PFSK-1 (cell line): ENCODE results near the gene ARHGEF37.

Experiments
- FOXP2 ChIP-seq: optimal IDR thresholded peaks from 2 replicates; pipeline ENCODE3; 2011; ENCODE audit warnings: borderline replicate concordance, control low read depth, inconsistent platforms; ENCODE audit not compliant: insufficient read depth; ENCODE audit errors: extremely low read length, extremely low read depth
- POLR2AphosphoS5 ChIP-seq: IDR thresholded peaks from 2 replicates; pipeline ENCODE4 v1.6.1; 2012; ENCODE audit warnings: low read depth, mild to moderate bottlenecking, control low read depth, low read length, moderate library complexity
- SIN3A ChIP-seq: IDR thresholded peaks from 2 replicates; pipeline ENCODE4 v1.6.1; 2012; ENCODE audit warnings: mild to moderate bottlenecking, low read length, moderate library complexity, borderline replicate concordance; ENCODE audit not compliant: insufficient read depth
- TAF1 ChIP-seq: IDR thresholded peaks from 2 replicates; pipeline ENCODE4 v1.6.1; 2012; ENCODE audit warnings: low read length, control low read depth, borderline replicate concordance; ENCODE audit not compliant: insufficient read depth
- TF ChIP-seq, protein P1 (sequence below), 2 experiments: IDR thresholded peaks; 2 replicates each; pipeline versions ENCODE4 v1.6.1 to v1.8.0; 2011 to 2012; ENCODE audit warnings: low read depth in 2 of 2, low read length in 2 of 2, control low read depth in 1 of 2, inconsistent platforms in 1 of 2, mild to moderate bottlenecking in 1 of 2, moderate library complexity in 1 of 2; ENCODE audit not compliant: insufficient read depth in 1 of 2

ARHGEF37 gene

DNA sequence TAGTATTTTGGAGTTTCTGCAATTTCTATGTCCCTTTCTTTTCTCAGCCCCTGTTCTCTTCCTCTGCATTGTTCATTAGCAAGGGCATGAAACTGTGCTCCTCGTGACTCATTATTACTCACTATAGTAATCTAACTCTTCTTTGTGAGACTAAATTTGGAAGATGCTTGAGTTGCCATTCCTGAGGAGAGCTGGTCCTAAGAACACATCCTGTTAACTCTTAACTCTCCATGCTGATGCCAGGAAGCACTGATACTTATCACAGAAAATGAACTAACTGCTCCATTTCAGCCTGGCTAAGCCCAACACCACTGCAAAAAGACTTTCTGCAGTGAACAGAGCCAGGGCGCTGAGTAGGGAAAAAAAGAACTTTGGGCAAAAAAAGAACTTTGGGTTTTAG, 19.4 kb upstream of the ARHGEF37 start:
- TF ChIP-seq, protein P1, sequence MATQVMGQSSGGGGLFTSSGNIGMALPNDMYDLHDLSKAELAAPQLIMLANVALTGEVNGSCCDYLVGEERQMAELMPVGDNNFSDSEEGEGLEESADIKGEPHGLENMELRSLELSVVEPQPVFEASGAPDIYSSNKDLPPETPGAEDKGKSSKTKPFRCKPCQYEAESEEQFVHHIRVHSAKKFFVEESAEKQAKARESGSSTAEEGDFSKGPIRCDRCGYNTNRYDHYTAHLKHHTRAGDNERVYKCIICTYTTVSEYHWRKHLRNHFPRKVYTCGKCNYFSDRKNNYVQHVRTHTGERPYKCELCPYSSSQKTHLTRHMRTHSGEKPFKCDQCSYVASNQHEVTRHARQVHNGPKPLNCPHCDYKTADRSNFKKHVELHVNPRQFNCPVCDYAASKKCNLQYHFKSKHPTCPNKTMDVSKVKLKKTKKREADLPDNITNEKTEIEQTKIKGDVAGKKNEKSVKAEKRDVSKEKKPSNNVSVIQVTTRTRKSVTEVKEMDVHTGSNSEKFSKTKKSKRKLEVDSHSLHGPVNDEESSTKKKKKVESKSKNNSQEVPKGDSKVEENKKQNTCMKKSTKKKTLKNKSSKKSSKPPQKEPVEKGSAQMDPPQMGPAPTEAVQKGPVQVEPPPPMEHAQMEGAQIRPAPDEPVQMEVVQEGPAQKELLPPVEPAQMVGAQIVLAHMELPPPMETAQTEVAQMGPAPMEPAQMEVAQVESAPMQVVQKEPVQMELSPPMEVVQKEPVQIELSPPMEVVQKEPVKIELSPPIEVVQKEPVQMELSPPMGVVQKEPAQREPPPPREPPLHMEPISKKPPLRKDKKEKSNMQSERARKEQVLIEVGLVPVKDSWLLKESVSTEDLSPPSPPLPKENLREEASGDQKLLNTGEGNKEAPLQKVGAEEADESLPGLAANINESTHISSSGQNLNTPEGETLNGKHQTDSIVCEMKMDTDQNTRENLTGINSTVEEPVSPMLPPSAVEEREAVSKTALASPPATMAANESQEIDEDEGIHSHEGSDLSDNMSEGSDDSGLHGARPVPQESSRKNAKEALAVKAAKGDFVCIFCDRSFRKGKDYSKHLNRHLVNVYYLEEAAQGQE (IDR thresholded peaks at IDR 0.05; ENCODE audit: insufficient read depth in 1 of 2, low read depth in 2 of 2, low read length in 2 of 2): 0 out of 4 replicates have a peak, but pooled peaks of 1 of the 2 experiments have one; percentile 50
- peak; percentile 68; the same call in 1 of the 2 replicates for TF ChIP-seq TAF1
- TF ChIP-seq POLR2AphosphoS5: peak; percentile 43; the same call in 1 of the 2 replicates
- TF ChIP-seq SIN3A: peak; percentile 6; the same call in 1 of the 2 replicates
- no peak for TF ChIP-seq FOXP2

DNA sequence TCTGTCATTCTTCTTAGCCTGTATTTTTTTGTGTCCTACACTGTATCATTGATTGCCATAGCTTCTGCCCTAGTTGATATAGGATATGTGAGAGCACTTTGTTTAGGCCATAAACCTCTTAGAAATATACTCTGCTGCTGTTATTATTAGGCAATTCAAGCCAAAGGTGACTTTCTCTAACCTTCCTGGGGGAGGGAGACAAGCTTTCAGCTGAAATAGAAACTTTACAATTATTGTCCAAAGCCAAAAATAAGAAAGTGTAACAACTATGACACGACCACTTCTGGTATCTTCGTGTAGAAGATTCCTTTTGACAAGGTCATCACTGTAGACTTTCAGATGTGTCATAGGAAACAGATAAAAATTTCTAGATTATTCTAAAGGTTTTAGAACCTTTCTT, 17.8 kb upstream of the ARHGEF37 start:
- TF ChIP-seq FOXP2: no peak
- TF ChIP-seq, protein P1 (IDR thresholded peaks at IDR 0.05; ENCODE audit: insufficient read depth in 1 of 2, low read depth in 2 of 2, low read length in 2 of 2): no peak
- no peak for TF ChIP-seq POLR2AphosphoS5
- TF ChIP-seq SIN3A: no peak
- TF ChIP-seq TAF1: no peak

DNA sequence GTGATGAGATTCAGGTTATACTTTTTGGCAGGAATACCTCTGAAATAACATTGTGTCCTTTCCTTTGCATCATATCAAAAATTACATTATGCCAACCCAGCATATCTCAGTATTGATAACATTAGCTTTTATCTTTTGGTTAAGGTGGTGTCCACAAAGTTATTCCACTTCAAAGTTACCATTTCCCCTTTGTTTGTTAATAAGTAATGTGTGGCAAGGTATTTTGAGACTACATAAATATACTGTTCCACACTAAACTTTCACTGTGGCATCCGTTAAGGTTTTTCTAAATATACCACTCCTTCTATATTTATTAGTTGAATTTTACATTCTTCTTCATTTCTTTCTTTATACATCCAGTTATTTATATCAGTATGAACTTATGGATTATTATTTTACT, 14.1 kb upstream of the ARHGEF37 start:
- TF ChIP-seq POLR2AphosphoS5: no peak
- TF ChIP-seq SIN3A: no peak
- no peak for TF ChIP-seq FOXP2
- TF ChIP-seq TAF1: no peak
- TF ChIP-seq, protein P1 (IDR thresholded peaks at IDR 0.05; ENCODE audit: insufficient read depth in 1 of 2, low read depth in 2 of 2, low read length in 2 of 2): no peak

DNA sequence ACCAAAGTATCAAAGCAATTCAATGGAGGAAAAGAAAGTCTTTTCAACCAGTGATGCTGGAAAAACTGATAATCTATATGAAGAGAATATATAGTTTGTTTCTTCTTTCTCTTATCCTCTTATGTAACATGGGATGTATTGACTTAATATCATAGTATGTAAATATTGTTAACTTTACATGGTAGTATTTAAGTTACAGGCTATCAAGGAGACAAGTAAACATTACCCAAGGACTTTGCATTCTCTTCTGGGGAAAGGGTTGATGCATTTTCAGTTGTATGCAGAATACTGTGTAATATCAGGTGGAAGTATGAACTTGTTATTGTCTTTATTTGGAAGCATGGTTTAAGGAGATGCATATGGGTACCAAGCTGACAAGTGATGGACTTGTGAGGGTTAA, 9.1 kb upstream of the ARHGEF37 start:
- TF ChIP-seq, protein P1 (IDR thresholded peaks at IDR 0.05; ENCODE audit: insufficient read depth in 1 of 2, low read depth in 2 of 2, low read length in 2 of 2): no peak
- TF ChIP-seq SIN3A (no peak), TAF1 (no peak), POLR2AphosphoS5 (no peak)

DNA sequence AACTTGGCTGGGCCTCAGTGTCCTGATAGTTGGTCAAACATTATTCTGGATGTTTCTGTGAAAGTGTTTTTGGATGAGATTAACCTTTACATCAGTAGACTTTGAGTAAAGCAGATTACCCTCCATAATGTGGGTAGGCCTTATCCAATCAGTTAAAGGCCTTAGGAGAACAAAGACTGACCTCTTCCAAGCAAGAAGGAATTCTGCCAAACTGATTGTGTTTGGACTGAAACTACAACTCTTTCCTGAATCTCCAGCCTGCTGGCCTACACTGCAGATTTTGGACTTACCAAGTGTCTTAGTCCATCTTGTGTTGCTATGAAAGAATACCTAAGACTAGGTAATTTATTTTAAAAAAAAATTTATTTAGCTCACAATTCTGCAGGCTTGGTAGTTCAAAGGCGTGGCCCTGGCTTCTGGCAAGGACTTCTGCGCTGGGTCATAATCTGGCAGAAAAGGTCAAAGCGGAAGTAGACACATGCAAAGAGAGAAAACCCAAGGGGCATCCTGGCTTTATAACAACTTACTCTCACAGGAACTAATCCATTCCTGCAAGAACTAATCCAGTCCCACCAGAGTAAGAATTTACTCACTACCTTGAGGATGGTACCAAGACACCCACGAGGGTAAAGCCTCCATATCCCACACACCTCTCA, 8.6 kb upstream of the ARHGEF37 start:
- TF ChIP-seq, protein P1 (IDR thresholded peaks at IDR 0.05; ENCODE audit: insufficient read depth in 1 of 2, low read depth in 2 of 2, low read length in 2 of 2): no peak
- TF ChIP-seq TAF1 (no peak), POLR2AphosphoS5 (no peak)
